Ishikawa (cell line): ENCODE measurements around the gene SLC36A1.

Source experiments
- CEBPB ChIP-seq: IDR thresholded peaks from 2 replicates; pipeline ENCODE4 v1.6.1; 2012
- CREB1 ChIP-seq: IDR thresholded peaks from 2 replicates; pipeline ENCODE4 v1.6.1; 2012; ENCODE audit warnings: low read depth
- EGR1 ChIP-seq: IDR thresholded peaks from 2 replicates; pipeline ENCODE4 v1.6.1; 2012
- EP300 ChIP-seq: IDR thresholded peaks from 2 replicates; pipeline ENCODE4 v1.6.1; 2012; ENCODE audit warnings: borderline replicate concordance
- FOXM1 ChIP-seq: IDR thresholded peaks from 2 replicates; pipeline ENCODE4 v1.6.1; 2012; ENCODE audit warnings: low read depth, borderline replicate concordance
- TAF1 ChIP-seq: IDR thresholded peaks from 2 replicates; pipeline ENCODE4 v1.6.1; 2012; ENCODE audit warnings: low read depth, mild to moderate bottlenecking
- TCF12 ChIP-seq: IDR thresholded peaks from 2 replicates; pipeline ENCODE4 v1.6.1; 2012; ENCODE audit warnings: low read depth
- USF1 ChIP-seq: IDR thresholded peaks from 2 replicates; pipeline ENCODE4 v1.6.1; 2012
- YY1 ChIP-seq: IDR thresholded peaks from 2 replicates; pipeline ENCODE4 v1.6.1; 2012; ENCODE audit warnings: low read depth
- TF ChIP-seq, protein P1 (sequence below): IDR thresholded peaks from 2 replicates; pipeline ENCODE4 v1.6.1; 2012; ENCODE audit warnings: low read depth, mild to moderate bottlenecking
- TF ChIP-seq, protein P2 (sequence below): IDR thresholded peaks from 2 replicates; pipeline ENCODE4 v1.6.1; 2012

DNA sequence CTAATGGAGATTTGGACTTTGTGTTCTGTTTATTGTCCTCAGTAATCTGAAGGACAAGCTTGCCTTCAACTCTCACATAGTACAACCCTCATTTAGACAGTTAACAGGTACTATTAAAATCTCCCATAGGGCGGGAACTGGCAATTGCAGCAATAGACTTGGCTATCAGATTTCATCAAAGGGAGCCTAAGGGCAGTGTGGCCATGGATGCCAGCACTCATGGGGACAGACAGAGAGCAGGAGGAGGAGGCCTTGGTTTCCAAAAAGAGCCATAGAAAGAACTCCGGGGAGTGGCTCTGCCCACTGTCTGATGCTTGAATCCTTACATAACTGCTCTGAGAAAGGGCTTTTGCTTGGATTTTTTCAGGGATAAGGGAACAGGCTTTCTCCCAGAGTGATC lies 6.8 kb downstream of the SLC36A1 start:
- TF ChIP-seq TCF12 (no peak), TAF1 (no peak), USF1 (no peak), FOXM1 (no peak), CREB1 (no peak), EGR1 (no peak), EP300 (no peak), CEBPB (peak; percentile 80), YY1 (no peak)
- TF ChIP-seq, protein P1, sequence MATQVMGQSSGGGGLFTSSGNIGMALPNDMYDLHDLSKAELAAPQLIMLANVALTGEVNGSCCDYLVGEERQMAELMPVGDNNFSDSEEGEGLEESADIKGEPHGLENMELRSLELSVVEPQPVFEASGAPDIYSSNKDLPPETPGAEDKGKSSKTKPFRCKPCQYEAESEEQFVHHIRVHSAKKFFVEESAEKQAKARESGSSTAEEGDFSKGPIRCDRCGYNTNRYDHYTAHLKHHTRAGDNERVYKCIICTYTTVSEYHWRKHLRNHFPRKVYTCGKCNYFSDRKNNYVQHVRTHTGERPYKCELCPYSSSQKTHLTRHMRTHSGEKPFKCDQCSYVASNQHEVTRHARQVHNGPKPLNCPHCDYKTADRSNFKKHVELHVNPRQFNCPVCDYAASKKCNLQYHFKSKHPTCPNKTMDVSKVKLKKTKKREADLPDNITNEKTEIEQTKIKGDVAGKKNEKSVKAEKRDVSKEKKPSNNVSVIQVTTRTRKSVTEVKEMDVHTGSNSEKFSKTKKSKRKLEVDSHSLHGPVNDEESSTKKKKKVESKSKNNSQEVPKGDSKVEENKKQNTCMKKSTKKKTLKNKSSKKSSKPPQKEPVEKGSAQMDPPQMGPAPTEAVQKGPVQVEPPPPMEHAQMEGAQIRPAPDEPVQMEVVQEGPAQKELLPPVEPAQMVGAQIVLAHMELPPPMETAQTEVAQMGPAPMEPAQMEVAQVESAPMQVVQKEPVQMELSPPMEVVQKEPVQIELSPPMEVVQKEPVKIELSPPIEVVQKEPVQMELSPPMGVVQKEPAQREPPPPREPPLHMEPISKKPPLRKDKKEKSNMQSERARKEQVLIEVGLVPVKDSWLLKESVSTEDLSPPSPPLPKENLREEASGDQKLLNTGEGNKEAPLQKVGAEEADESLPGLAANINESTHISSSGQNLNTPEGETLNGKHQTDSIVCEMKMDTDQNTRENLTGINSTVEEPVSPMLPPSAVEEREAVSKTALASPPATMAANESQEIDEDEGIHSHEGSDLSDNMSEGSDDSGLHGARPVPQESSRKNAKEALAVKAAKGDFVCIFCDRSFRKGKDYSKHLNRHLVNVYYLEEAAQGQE = no peak
- TF ChIP-seq, protein P2, sequence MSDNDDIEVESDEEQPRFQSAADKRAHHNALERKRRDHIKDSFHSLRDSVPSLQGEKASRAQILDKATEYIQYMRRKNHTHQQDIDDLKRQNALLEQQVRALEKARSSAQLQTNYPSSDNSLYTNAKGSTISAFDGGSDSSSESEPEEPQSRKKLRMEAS = no peak
